A204.1 (cell line): Measurements from ENCODE around the gene DYRK1B.
A peak's percentile ranks its signal among the peaks of the same experiment; 100 is the strongest.
"Not testable (repeated sequence)": the region's sequence is repeated elsewhere in the genome, so short reads cannot be mapped to it uniquely, and the experiment has no call there.

Experiments used
- FAIRE-seq: peaks from 2 replicates; lab custom pipeline; 2012; peaks lifted over from hg19 to GRCh38; lab: Jason Lieb, UNC

Gene DYRK1B

DNA sequence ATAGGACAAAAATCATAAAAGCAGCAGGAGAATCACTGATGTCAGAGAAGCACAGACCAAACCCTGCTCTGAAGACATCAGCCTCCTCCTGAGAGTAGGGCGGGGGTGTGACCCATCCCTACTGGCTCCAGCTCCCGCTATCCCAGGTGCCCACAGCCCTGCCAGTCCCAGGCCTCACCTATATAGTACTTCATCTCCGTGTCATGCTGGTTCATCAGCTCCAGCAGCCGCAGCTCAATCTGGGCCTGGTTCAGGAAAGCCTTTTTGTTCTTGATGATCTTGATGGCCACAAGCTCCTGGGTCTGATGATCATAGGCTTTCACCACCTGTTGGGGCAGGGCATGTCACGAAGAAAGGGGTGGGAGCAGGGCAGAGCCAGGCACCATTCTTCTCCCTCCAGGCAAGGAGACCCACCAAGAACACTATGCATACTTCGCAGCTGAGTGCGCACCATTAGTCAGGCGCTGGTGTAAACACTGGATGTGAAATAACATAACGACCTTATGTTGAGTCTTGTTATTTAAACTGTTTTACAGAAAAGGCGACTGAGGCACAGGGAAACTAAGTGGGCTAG is 4.2 kb downstream of the DYRK1B start:
- no peak for FAIRE-seq

DNA sequence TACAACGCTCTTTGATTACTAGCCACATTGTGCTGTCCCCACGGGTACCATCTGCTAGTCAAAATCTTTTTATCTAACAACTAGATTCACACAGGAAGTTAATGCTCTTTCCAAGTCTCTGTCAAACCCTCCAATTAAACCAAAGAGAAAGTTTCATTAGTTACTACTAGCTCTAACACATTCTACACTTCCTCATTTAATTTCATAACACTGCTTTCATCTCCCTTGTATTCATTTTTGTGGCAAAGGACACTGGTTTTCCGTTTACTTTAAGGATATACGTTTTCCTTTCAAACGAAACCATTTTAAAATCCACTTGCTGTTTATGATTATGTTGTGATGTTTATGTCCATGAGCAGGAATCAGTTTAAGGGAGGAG is 5.3 kb downstream of the DYRK1B start:
- FAIRE-seq = no peak

DNA sequence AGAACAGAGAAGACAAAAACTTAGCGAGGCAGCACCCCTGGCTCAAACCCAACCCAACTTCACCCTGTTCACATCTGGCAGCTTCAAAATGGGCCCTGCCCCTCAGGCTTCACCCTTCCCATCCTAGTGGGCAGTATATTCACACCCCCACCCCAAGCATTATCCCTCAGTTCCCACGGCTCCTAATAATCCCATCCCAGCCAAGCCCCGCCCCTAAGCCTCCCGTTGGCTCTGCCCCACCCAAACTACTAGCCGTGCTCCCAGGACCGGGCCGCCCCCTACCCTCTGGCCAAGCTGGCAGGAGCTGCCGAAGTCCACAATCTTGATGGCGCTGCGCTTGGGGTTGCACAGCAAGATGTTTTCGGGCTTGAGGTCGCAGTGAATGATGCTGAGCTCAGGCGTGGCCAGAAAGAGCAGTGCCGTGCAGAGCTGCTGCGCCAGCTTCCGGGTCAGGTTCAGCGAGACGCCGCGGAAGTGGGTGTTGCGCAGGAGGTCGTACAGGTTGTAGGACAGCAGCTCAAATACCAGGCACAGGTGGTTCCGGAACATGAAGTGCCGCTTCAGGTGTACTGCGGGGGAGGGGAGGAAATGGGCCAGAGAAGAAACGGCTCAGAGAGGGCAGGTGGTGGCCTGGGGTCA is 5.8 kb downstream of the DYRK1B start:
- no peak for FAIRE-seq

DNA sequence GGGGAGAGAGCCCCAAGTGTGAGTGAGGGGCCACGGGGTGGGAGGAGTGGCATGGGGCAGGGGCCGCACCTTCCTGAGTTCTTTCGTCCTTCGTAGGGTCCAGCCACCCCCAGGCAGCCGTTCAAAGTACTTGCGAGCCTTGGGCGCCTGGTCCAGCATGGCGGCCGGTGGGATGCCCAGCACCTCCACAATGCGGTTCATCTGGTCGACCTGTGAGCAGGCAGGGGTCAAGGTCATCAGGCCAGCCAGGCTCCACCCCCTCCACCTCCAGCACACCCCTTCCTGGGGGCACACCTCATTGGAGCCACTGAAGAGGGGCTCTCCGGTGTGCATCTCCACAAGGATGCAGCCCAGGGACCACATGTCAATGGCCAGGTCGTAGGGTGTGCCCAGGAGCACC is 6.7 kb downstream of the DYRK1B start:
- FAIRE-seq = no peak

DNA sequence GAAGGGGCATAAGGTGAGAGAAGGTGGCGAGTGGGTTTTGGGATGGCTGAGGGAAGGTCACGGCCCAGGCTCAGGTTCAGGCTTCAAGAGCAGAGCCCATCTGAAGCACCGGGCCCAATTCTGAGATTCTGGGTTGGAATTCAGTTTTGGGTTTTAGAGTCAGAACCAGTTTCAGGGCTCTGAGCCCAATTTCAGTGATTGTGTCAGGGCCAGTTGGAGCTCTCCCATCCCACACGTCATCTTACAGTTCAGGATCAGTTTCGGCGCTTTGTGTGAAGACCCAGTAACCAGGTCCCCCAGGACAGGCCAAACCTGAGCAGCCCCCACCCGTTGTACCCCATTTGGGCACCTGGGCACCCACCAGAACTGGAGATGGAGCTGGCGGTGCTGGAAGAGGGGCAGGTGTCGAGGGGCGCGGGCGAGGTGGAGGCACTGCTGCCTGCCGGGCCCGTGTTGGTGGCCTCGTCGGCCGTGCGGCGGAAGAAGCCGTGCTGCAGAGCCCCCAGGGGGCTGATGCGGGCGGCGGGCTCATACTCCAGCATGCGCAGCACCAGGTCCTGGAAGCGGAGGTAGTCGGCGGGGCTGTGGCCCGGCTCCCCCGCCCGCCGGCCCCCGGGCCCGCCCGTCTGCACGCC is 7.5 kb downstream of the DYRK1B start:
- no peak for FAIRE-seq

DNA sequence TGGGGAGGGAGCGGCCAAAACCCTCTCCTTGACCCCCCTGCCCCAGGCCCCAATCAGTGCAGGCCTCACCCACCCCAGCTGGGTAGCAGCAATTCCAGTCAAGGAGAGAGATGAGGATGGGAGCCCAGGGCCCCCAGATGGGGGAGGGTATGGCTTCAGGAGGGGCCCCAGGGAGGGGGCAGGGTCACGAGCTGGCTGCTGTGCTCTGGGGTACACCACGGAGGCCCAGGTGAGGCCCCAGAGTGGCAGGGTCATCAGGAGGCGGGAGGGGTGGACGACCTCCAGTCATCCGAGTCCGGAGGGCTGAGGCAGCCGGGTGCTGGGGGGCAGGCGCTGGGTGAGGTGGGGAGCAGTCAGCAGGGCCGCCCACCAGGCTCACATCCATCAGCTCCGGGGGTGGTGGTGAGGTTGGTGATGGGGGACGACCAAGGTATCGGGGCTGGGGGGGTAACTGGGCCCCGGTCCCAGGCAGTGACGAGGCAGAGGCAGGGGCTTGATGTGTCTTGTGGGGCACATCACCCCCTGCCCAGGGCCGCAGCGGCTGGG is 8.4 kb downstream of the DYRK1B start:
- FAIRE-seq = no peak

DNA sequence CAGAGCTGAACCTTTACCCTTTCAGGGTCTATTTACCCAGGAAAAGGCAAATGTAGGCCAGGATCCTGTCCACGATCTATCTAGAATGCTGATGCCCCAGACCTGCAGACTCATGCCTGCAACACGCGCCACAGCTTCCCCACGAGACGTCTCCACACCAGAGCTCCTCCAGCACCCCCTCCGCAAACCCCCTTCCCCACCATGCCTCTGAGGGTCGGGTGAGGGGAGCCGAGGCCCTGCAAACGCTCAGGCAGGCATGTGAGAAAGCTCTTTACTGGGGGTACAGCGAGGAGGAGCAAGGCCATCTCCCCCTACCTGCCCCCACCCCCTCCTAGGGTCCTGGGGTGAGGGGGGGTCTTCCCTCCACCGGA is 8.9 kb downstream of the DYRK1B start:
- no peak for FAIRE-seq

DNA sequence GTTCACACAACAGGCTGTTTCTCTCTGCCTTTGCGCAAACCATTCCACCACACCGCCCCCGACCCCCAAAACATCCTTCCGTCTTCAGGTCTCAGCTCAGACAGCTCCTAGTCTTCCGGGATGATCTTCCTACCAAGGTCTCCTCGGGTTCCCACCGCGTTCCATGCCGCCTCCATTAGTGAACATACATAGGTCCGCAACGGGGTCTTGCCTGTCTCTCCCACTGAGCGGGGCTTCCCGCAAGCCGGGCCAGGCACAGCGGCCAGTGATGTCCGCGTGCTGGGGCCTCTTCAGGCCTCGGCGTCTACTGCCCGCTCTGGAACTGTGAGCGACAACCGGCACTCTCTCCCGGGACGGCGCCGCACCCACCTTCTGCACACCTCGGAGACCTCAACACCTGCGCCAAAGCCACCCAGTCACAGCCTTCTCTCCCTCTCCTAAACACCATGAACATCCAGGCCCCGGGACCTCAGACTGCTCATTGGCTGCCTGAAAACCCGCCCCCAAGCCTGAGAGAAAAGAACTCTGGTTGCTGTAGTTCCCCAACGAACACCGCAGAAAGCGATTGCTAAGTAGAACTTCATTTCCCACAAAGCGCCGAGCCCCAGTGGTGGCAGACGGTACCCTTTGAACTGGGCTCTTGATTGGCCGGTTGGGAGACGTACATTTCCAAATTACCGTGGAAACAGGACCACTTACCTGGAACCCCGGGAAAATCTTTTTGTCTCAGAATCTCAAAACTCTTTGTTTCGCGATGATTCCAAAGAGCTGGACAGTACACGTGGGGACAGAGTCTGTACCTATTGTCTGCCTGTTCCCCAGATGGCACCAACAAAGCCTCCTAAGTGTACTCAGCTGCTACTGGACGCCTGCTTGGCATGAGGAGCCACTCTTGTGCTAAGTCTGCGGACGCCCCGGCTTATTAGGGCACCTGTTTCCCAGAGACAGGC is 9.5 kb downstream of the DYRK1B start:
- peak; percentile 99 for FAIRE-seq

DNA sequence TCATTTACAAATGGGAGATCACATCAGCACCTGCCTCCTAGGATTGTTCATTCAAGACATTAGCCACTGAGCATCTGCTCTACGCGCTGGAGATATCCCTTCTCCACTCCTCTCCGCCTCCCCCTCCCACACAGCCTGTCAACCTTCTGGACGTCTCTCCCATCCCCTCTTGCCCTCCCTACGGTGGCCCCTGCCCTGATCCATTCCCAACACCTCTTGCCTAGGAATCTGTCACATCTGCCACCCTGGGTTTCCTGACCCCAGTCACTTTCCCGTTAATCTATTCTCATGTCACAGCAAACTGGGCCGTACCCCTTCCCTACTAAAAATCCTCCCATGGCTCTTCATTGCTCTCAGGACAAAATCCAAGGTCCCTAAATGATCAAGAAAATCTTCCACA is 10.3 kb downstream of the DYRK1B start:
- no peak for FAIRE-seq

DNA sequence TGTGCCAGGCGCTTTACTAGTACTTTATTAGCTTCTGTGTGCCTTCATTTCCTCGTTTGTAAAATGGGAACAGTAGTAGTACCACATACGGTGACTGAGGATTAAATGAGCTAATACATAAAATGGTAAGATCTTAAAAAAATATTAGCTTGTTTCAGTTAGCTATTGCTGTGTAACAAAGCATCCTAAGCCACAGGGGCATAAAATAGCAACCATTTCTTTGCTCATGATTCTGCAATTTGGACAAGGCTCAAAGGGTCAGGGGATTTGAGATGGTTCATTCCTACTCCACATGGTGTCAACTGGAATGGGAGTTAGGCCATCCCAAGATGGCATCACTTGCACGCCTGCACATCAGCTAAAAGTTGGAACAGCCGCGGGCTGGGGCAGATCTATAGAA is 13.3 kb downstream of the DYRK1B start:
- no peak for FAIRE-seq

DNA sequence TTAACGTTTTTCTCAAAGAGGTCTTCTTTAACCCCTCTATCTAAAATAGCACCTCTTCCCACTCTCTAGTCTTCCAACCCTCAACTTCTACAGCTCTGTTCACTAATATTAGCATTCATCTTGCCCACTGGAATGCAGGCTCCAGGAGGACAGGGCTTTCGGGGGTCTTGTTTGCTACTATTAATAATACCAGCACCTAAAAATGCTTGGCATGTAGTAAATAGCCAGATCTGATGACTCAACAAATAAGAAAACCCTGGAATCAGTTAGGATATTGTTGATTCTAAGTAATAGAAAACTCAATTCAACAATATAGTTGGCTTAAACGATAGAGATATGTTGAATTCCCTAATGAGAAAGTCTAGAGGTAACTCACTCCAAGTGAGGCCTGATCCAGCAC is 14.2 kb downstream of the DYRK1B start:
- no peak for FAIRE-seq

DNA sequence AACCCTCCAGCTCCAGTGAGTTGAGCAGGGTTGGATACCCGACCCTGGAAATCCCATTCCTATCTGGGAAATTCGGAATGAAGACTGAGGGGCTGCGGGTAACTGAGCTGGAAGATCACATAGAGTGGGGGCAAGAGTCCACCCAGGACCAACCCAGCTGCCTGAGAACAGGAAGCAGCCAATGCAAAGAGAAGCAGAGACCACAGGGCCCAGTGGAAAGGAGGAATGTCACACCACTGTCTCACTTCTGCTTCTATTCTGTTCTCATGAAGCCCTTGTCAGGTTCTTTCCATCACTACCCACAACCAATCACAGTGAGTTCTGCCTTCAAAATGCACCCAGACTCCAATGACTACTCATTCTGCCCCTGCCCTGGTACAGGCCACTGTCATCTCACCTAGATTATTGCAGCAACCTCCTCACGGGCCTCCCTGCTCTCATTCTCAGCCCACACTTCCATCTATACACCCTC is 15.3 kb downstream of the DYRK1B start:
- FAIRE-seq = no peak

DNA sequence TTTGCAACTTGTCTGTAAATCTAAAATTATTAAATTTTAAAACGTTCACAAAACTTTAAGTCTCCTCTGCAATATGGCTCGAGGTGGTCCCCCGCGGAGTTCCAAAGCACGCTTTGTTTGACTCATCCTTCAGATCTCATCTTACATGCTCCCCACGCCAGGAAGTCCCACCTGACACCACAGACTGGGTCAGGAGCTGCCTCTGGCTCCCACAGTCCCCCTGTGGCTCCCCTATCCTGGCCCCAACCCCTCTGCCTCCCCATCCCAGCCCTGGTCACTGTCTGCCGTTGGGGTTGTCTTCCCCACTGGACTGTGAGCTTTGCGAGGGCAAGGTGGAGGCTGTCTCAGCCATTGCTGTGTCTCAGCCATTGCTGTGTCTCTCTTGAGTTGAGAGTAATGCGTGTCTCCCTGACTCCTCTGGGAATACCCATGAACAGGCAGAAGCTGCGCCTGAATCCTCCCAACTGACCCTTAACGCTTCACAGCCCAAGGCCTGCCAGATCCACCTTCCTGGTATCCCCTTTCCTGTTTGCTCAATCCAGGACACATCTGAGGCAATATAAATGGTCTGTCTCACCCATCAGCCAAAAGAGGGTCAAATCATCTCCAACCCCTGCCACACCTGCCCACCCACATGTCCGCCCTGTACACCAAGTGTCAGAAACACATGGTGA is 15.9 kb downstream of the DYRK1B start:
- no peak for FAIRE-seq

DNA sequence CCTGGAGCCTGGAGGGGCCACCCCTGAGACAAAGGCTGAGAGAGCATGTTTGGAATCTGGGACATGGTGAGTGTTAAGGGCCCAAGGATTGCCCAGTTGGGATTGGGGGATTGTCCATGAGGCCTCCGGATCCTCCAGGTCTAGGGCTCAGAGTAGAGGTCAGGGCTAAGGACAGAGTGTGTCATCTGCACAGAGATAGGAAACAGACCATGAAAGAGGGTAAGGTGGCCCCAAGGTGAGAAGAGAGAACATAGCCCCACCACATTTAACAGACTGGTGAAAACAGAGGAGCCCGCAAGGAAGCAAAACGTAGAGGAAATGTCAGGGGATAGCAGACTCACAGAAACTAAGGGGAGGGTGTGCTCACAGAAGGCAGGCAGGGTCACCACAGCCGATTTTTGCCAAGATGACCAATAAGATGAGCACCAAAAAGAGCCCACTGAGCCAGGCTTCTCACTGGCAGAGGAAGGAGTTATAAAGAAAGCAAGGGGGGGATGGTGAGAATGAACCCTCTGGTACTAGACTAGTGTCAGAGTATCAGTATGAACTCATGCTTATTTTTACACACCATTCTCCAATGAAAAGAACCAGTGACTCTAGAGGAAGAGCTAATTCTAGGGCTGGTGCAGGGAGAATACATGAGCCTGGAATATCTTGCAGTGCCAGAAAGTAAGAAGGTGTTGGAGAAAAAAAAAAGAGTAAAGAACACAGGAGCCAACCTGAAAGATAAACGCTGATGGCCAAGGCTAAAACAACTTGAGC is 17.5 kb downstream of the DYRK1B start:
- no peak for FAIRE-seq

DNA sequence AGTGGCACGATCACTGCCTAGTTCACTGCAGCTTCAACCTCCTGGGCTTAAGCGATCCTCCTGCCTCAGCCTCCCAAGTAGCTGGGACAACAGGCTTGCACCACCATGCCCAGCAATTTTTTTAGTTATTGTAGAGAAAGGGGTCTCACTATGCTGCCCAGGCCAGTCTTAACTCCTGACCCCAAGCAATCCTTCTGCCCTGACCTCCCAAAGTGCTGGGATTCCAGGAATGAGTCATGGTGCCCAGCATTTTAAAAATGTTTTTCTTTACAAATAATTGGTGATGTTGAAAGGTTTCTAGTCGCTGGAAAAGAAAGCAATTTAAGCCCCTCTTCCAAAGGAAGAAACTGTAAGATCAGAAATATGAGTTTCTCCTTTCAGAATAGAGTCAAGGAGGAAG is 19.4 kb downstream of the DYRK1B start:
- no peak for FAIRE-seq

DNA sequence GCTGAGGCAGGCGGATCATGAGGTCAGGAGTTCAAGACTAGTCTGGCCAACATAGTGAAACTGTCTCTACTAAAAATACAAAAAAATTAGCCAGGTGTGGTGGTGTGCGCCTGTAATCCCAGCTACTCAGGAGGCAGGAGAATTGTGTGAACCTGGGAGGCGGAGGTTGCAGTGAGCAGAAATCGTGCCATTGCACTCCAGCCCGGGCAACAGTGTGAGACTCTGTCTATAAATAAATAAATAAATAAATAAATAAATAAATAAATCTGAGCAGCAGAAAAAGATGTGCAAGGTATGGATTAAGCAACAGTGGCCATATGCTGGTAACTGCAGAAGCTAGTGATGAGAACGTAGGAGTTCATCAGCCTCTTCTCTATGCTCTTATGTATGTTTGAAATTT is 19.9 kb downstream of the DYRK1B start:
- not testable (repeated sequence) for FAIRE-seq

DNA sequence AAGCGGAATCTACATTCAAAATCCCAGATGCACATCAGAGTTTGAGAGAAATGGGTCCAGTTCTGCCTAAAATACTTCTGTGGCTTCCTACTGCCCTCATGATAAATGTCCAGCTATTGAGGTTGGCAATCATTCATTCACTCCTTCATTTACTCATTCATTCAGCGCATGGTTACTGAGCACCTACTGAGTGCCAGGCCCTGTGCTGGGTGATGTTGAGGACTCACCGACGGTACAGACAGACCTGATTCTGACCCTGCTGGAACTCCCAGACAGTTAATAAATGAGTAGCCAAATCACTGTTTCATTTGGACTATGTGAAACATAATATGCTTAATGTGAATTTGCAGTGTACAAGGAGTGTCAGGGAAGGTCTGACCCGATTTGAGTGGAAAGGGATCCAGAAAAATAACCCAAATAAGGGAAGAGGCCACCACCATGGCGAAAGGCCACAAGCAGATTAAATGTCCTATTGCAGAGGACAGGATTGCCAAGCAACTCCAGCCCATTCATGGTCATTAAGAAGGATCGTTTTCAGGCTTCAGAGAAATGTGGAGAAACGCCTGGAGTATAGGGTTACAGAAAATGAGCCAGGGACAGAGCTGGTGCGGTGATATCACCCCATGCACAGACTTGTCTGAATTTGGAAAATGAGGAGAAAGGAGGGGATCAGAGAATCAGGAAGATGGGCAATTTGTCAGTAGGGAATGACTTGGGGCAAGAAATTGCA is 20.5 kb downstream of the DYRK1B start:
- no peak for FAIRE-seq

DNA sequence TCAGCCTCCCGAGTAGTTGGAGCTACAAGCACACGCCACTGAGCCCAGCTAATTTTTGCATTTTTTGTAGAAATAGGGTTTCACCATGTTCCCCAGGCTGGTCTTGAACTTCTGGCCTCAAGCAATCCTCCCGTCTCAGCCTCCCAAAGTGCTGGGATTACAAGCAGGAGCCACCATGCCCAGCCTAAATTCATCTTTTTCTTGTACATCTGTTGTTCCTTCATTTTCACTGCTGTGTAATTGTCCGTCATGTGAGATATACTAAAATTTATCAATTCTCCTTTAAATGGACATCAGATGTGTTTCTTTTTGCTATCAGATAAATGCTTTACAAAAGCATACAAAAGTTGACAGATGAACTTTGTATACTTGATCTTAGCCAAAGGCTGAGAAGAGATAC is 22.9 kb downstream of the DYRK1B start:
- FAIRE-seq = no peak

DNA sequence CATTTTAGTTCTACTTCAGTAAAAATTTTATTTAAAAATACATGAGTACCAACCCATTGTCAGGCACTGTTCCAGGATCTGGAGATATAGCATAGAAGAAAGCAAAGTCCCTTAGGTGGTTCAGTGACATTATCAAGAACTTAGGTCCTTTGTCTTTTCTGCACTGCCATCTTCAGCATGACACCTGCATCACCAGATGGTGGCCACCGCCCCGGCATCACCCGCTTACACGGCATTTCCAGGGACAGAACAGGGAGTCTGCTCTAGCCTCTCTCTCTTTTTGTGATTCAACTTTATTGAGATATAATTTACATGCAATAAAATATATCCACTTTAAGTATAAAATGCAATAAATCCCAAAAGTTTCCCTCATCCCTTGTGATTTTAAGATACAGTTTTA is 23.5 kb downstream of the DYRK1B start:
- FAIRE-seq = no peak

DNA sequence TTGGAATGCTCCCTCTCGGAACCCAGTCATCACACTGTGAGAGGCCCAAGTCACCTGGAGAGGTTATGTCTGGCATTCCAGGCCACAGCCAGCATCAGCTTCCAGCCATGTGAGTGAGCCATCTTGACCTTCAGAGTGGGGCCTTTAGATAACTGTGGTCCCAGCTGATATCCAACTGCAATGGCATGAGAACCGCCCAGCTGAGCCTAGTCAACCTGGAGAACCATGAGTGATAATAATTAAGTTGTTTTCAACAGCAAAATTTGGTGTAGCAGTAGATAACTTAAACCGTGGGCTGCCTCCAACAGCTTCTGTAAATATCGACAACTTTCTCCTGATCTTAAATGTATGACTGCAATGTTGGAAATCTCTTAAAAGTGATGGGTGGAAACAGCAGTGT is 24.6 kb downstream of the DYRK1B start:
- FAIRE-seq = no peak

DNA sequence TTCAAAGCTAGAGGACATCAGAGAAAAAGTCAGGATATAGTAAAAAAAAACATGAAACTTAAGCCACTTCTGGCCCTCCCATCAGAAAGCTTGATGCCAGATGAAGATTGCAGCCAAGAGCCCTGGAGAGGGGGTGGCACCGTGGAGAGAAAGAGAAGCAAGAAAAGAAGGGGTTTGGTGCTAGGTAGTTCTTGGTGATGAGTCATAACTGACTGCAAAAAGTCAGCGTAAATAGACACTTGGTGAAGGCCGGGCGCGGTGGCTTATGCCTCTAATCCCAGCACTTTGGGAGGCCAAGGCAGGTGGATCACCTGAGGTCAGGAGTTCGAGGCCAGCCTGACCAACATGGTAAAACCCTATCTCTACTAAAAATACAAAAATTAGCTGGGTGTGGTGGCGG is 25.3 kb downstream of the DYRK1B start:
- FAIRE-seq = not testable (repeated sequence)
